Measurements from ENCODE around the gene H1-8. TPM values are rescaled to one million over a fixed set of nuclear protein-coding genes. Genes with fewer than 3 reads are reported as not detected.
"Not testable (repeated sequence)": the region's sequence is repeated elsewhere in the genome, so short reads cannot be mapped to it uniquely, and the experiment has no call there.

The H1-8 gene, protein sequence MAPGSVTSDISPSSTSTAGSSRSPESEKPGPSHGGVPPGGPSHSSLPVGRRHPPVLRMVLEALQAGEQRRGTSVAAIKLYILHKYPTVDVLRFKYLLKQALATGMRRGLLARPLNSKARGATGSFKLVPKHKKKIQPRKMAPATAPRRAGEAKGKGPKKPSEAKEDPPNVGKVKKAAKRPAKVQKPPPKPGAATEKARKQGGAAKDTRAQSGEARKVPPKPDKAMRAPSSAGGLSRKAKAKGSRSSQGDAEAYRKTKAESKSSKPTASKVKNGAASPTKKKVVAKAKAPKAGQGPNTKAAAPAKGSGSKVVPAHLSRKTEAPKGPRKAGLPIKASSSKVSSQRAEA
- not detected for polyA plus RNA-seq (ENCODE audit: insufficient read depth in 1 of 5, insufficient read length in 5 of 5, low replicate concordance in 1 of 5)
- long read RNA-seq, donor 1, result 0 reads
- long read RNA-seq, donor 2, result 0 reads
- long read RNA-seq, donor 3, partial matches to known transcripts, result 15 of 15 reads
- long read RNA-seq, donor 3, other reads (novel, unspliced or antisense), result 0 of 15 reads
- long read RNA-seq, donor 4, result 0 reads
- long read RNA-seq, donor 5, result 0 reads
- long read RNA-seq, donor 6, result 0 reads
- long read RNA-seq, donor 7, result 0 reads
- long read RNA-seq, donor 8, partial matches to known transcripts, result 17 of 17 reads
- long read RNA-seq, donor 8, other reads (novel, unspliced or antisense), result 0 of 17 reads

GRCh38 chr3:129543156-129543790 is at the start of gene H1-8:
H1-8 (plus strand) TSS chr3:129543175; CDS start chr3:129543219, 44 bp downstream.
- no peak for DNase-seq

- no peak for DNase-seq
Observed at GRCh38 chr3:129493206-129493605, 49.8 kb upstream of the H1-8 start.

DNA sequence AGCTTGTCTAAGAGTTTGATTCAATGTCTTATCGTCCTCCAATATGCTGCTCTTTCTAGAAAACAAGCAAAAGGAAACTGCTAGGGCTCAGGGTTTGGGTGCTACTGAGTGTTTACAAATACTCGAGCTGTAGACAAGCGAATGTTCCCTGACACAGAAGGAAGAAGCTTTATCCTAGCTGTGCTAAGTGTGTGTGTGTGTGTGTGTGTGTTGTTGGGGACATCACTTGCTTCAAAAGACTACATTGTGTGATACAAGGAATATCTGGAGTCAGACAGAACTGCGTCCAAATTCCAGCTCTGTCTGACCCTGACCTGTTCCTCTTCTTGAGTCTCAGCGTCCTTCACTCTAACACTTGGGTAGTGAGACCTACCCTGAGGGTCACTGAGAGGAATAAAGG is 48.5 kb upstream of the H1-8 start:
- not testable (repeated sequence) for DNase-seq

GRCh38 chr3:129495006-129495639 is 47.9 kb upstream of the H1-8 start:
- not testable (repeated sequence) for DNase-seq

GRCh38 chr3:129497876-129498275 is 45.1 kb upstream of the H1-8 start:
- not testable (repeated sequence) for DNase-seq

- DNase-seq, result not testable (repeated sequence)
Observed at GRCh38 chr3:129498603-129499488, 44.1 kb upstream of the H1-8 start.

DNA sequence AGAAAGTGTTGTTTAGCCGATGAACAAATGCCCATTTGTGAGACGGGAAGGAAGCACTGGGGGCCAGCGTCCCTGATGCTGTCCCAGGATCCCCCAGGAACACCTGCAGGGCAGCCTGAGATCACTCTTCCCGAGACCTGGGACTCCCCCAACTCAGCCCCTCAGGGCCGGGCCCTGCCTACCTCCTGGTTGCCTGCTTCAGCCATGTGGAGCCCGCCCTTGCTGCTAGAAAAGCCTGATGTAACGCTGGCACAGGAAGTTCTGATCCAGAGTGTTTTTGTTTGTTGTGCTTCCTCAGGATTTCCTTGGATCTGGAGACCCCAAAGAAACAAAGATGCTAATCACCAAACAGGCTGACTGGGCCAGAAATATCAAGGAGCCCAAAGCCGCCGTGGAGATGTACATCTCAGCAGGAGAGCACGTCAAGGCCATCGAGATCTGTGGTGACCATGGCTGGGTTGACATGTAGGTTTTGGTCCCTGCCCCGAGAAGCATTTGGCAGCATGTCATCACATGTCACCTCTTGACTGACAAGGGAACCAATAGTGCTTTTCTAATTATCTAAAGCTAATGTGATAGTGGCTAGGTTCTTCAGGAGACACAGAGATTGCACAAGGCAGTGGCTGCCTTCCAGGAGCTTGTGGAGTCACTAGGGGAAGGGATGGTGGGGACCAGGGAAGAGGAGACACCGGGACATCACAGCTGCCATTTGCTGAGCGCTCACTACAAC is 43.2 kb upstream of the H1-8 start:
- DNase-seq, result not testable (repeated sequence)

- no peak for DNase-seq
Observed at GRCh38 chr3:129500334-129500658, 42.7 kb upstream of the H1-8 start.

- DNase-seq, result no peak
Observed at GRCh38 chr3:129501630-129502029, 41.3 kb upstream of the H1-8 start.

- DNase-seq, result no peak
Observed at GRCh38 chr3:129502641-129503408, 40.1 kb upstream of the H1-8 start.

DNA sequence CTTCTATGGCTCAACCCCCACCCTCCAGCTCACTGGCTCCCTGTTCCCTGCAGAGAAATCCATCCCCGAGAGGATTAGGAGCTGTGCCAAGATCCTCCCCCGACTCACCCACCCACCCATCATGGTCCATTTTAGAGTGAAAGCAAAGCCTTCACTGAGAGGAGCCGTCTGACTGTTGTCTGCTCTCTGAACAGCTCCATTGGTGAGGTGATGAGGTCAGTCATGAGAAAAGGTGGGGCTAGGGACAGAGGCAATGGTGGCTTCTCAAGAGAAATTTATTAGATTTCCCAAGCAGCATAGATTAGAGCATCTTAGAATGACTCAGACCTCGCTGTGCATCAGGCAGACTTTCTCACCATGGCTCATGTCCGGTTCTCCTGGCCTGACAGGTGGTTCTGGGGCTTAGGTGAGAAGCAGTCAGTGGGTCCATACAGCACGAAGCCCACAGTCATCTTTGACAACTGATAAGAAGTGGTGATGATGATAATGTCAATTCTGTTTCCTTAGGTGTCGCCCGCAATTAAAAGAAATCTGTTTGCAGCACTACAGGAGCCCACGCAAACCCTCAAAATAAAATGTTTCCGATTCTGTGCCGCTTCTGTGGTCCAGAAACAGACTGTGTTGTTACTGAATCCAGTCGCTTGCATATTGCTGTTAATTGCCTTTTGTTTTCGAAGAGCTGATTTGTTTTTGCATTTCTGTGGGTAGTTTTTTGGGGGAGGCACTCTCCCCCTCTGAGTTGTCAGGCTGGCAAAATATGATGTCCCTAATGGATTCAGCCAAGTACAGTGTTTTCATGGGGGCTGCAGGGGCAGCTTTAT is 39.3 kb upstream of the H1-8 start:
- DNase-seq, result no peak

DNA sequence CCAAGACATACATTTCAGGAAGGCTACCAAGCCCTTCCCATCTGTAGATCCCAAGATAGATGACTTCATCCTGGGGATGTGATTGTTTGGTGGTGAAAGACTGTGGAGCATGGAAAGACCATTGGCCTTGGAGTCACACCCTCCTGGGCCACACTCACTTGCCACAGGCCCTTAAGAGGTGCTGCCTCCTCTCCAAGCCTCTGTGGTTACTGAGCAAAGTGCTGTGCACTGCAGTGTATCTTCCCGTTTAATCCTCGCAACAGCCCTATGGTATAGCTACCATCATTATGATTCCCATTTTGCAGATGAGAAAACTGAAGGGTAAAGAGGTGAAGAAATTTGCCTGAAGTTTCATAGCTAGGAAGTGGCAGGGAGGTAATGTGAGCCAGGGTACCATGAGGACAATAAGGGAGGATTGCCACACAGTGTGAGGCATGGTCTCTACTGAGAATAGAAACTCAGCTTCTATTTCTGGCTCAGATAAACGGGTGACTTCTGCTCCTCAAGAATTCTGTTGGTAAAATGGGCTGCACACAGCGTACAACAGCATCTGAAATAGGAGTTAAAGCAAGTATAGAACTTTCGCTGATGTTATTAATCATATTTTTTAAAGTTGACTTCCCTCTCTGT is 38.4 kb upstream of the H1-8 start:
- no peak for DNase-seq

DNA sequence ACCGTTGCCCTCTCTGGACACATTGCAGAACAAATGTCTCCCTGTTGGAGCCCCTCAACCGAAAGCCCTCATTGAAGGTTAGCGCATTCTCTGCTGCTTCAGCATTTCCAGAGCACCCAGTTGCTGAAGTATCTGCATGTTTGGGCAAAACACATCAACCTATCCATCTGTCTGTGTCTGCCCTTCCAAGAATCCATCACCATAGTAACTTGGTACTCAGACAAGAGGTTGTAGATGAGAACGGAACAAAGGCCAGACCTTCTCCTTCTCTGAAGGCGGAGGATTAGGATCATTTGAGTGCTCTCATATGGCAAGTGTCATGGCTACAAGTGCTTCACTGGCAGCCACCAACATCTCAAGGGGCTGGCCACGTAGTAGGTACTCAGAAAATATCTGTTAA is 37.6 kb upstream of the H1-8 start:
- DNase-seq, result no peak

DNA sequence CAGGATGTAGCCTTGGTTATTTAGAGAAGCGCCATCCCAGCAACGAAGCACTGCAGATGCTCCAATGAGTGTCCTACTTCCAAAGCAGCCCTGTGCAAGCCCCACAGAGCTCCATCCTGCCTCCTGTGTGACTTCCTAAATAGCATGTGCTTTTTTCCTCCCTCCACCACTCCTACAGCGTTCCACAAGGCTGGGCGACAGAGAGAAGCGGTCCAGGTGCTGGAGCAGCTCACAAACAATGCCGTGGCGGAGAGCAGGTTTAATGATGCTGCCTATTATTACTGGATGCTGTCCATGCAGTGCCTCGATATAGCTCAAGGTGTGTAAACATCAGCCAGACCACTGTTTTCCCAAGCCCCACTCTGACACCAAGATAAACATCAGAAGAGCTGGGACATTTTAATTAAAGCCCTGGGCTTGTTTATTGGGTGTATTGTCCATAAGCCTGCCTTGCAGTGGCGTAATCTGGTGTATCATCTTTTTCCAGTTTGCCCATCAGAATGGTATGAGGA is 36.7 kb upstream of the H1-8 start:
- no peak for DNase-seq

GRCh38 chr3:129507181-129507831 is 35.7 kb upstream of the H1-8 start:
- no peak for DNase-seq

DNA sequence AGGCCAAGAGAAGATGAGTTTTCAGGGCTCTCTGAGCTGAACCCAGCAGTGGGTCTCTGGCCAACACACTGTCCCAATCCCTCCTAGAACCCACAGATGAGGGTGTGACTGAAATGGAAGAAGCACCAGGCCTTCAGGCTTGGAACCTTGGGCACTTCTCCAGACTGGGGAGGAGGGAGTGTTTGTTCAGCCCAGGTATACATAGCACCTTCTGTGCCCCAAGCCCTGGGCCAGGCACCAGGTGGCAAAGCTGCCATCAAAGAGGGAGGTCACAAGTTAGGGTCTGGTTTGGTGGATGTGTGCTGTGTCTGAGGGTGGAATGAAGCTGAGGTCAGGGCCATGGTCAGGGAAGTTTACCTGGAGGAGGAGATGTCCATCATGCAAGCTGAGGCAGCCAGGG is 30.4 kb upstream of the H1-8 start:
- DNase-seq, result no peak

DNA sequence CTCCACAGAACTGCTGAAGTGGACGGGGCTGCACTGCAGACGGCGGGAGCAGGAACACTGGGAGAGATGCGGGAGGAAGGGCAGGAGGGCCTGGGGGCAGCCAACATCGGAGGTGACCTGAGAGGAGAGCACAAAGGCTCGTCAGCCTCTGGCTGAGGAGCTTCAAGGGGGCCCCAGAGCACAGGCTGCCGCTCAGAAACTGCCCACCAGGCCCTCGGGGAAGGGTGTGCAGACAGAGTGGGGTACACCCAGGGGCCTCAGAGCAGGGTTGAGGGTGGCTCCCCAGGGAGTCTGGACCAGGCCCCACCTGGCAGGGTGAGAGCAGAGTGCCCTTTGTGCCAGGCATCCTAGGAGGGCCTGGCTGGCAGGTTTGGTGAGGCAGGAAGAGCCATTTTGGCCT is 29.3 kb upstream of the H1-8 start:
- DNase-seq, result no peak

DNA sequence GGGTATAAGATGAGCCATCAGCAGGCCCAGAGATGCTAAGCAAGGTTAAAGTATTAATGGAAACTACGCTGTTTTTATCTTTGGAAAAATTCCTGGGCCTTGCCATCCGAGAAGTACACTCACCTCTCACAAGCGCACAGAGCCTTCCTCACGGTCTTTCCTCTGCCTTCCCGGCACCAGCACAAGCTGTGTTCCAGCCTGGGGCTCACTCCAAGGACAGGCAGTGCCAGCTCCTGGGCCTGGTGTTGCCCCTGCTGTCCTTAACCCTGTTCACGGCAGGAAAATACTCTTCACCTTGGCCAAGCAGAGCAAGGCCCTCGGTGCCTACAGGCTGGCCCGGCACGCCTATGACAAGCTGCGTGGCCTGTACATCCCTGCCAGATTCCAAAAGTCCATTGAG is 28.9 kb upstream of the H1-8 start:
- no peak for DNase-seq

Measured in right lung (tissue), 10 donors.